Cardiac muscle cell (in vitro differentiated cells and primary cell): ENCODE measurements around the gene KRTAP10-6. TPM values are rescaled to one million over a fixed set of nuclear protein-coding genes. Genes with fewer than 3 reads are reported as not detected.
"Not testable (repeated sequence)": the region's sequence is repeated elsewhere in the genome, so short reads cannot be mapped to it uniquely, and the experiment has no call there.

Experiments used
- DNase-seq, 2 donors: peaks; one replicate each; pipeline versions ENCODE4 v3.0.0 to v3.0.0-alpha.2; 2010 to 2017; ENCODE audit warnings: low read depth in 1 of 2, low spot score in 1 of 2
- H3K27ac ChIP-seq: fragments of 200-600 bp; sonication (generic); 2 replicates; pipeline ENCODE4 v1.5.1; 2016
- H3K27me3 ChIP-seq: fragments of 200-600 bp; sonication (generic); 2 replicates; pipeline ENCODE4 v1.6.0; 2016; ENCODE audit warnings: control low read depth
- H3K36me3 ChIP-seq: fragments of 200-600 bp; sonication (generic); 2 replicates; pipeline ENCODE4 v1.5.1; 2016; ENCODE audit warnings: control low read depth
- H3K4me1 ChIP-seq: fragments of 200-600 bp; sonication (generic); 2 replicates; pipeline ENCODE4 v1.8.1; 2017; ENCODE audit warnings: low read depth, mild to moderate bottlenecking, mixed run types
- H3K4me3 ChIP-seq: fragments of 200-600 bp; sonication (generic); 2 replicates; pipeline ENCODE4 v1.5.1; 2016; ENCODE audit warnings: mild to moderate bottlenecking
- H3K9me3 ChIP-seq: fragments of 200-600 bp; sonication (generic); 2 replicates; pipeline ENCODE4 v1.5.1; 2017; ENCODE audit warnings: low read depth, mild to moderate bottlenecking, control low read depth
- polyA plus RNA-seq: library from polyadenylated mRNA; unstranded; fragments of >200 nt; fragmentation: Nextera tagmentation; extraction: Ambion mirVana; gene quantifications from 2 replicates; pipeline ENCODE4 v1.2.1, GENCODE V29; 2016
- total RNA-seq: library from RNA; depleted of rRNA; stranded (reverse); fragments of >200 nt; gene quantifications from 2 replicates; pipeline ENCODE4 v1.2.3, GENCODE V29; 2016
- TF ChIP-seq, protein P1 (sequence below): IDR thresholded peaks from 2 replicates; pipeline ENCODE4 v1.5.1; 2012; ENCODE audit warnings: low read depth, mild to moderate bottlenecking, low read length

KRTAP10-6 gene
- total and polyA plus RNA-seq, 2 experiments from 2014 or later: 0.29 TPM; not detected in 1

- H3K9me3 ChIP-seq: no peaks in the 10 kb centered on the region
- DNase-seq: no peak
- no peak overlapping the region for H3K4me3 ChIP-seq
- no peaks in the 10 kb centered on the region for H3K36me3 ChIP-seq
- no peak overlapping the region for H3K27ac ChIP-seq
- peaks cover 15% of the 10 kb centered on the region for H3K4me1 ChIP-seq
- TF ChIP-seq, protein P1, sequence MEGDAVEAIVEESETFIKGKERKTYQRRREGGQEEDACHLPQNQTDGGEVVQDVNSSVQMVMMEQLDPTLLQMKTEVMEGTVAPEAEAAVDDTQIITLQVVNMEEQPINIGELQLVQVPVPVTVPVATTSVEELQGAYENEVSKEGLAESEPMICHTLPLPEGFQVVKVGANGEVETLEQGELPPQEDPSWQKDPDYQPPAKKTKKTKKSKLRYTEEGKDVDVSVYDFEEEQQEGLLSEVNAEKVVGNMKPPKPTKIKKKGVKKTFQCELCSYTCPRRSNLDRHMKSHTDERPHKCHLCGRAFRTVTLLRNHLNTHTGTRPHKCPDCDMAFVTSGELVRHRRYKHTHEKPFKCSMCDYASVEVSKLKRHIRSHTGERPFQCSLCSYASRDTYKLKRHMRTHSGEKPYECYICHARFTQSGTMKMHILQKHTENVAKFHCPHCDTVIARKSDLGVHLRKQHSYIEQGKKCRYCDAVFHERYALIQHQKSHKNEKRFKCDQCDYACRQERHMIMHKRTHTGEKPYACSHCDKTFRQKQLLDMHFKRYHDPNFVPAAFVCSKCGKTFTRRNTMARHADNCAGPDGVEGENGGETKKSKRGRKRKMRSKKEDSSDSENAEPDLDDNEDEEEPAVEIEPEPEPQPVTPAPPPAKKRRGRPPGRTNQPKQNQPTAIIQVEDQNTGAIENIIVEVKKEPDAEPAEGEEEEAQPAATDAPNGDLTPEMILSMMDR: no peak
- H3K27me3 ChIP-seq: no peaks in the 10 kb centered on the region
Measured at GRCh38 chr21:44598061-44598460, 5.8 kb upstream of the KRTAP10-6 start.

DNA sequence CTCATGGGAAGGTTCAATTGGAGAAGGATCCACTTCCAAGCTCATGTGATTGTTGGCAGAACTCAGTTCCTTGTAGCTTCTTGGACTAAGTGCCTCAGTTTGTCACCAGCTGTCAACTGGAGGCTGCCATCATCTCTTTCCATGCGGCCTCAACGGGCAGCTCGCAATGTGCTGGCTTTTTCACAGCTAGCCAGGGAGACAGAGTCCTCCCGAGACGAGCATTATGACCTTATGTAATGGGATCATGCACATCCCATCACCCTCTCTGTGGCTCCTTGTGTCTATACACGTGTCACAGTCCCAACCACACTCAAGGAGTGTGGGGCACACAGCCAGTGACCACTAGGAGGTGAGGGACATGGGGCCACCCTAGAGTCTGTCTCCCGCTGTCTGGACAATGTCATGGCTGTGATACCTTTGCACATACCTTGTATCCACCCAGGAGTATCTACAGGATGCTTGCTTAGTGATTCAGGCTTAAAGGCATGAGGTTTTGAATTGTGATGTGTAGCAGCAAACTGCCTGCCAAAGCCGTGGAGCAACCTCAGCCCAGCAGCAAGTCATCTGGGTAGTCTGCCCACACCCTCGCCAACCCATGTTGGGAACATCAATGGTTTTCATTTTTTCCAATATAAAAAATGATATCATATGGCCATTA is 3.9 kb upstream of the KRTAP10-6 start:
- Histone ChIP-seq H3K36me3 (no peaks in the 10 kb centered on the region), H3K9me3 (no peaks in the 10 kb centered on the region), H3K27me3 (no peaks in the 10 kb centered on the region), H3K27ac (no peak overlapping the region), H3K4me1 (peaks cover 18% of the 10 kb centered on the region), H3K4me3 (no peak overlapping the region)
- TF ChIP-seq, protein P1: no peak
- no peak for DNase-seq

DNA sequence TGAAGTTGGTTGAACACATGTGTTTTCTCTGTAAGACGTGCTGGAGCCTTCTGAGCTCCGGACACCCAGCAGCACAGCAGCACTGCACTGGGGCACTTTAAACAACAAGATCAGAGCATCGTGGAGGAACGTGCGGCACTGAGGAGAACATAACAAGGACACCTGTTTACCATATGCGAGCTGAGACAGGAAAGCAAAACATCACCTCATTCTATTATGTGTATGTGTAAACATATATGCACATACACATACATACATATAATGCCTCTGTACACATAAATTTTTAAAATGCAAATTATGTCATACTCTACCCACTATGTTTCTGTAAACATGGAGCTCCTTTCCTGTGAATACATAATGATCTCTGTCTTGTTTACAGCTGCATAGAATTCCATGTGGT is 3.2 kb upstream of the KRTAP10-6 start:
- Histone ChIP-seq H3K4me3 (no peak overlapping the region), H3K27ac (no peak overlapping the region), H3K9me3 (no peaks in the 10 kb centered on the region), H3K27me3 (no peaks in the 10 kb centered on the region), H3K36me3 (no peaks in the 10 kb centered on the region), H3K4me1 (peaks cover 18% of the 10 kb centered on the region)
- no peak for DNase-seq
- TF ChIP-seq, protein P1: no peak

- Histone ChIP-seq H3K27ac (peak overlapping the region; percentile 64), H3K36me3 (no peaks in the 10 kb centered on the region), H3K4me1 (peaks cover 18% of the 10 kb centered on the region), H3K27me3 (no peaks in the 10 kb centered on the region), H3K4me3 (no peak overlapping the region), H3K9me3 (no peaks in the 10 kb centered on the region)
- TF ChIP-seq, protein P1: no peak
- DNase-seq: no peak
Measured at GRCh38 chr21:44594406-44594916, 2.2 kb upstream of the KRTAP10-6 start.

- Histone ChIP-seq H3K4me3 (no peak overlapping the region), H3K27ac (peak overlapping the region; percentile 64), H3K4me1 (peaks cover 18% of the 10 kb centered on the region), H3K9me3 (no peaks in the 10 kb centered on the region), H3K36me3 (no peaks in the 10 kb centered on the region), H3K27me3 (no peaks in the 10 kb centered on the region)
- DNase-seq: peak in 1 of 2 donors; percentile 40
- TF ChIP-seq, protein P1: no peak
Measured at GRCh38 chr21:44593598-44594405, 1.5 kb upstream of the KRTAP10-6 start.

- H3K4me3 ChIP-seq, H3K36me3 ChIP-seq, H3K27ac ChIP-seq, DNase-seq, H3K27me3 ChIP-seq, H3K9me3 ChIP-seq: not testable (repeated sequence)
- peaks cover 18% of the 10 kb centered on the region for H3K4me1 ChIP-seq
Measured at GRCh38 chr21:44591801-44592130, 539 bp downstream of the KRTAP10-6 start.

DNA sequence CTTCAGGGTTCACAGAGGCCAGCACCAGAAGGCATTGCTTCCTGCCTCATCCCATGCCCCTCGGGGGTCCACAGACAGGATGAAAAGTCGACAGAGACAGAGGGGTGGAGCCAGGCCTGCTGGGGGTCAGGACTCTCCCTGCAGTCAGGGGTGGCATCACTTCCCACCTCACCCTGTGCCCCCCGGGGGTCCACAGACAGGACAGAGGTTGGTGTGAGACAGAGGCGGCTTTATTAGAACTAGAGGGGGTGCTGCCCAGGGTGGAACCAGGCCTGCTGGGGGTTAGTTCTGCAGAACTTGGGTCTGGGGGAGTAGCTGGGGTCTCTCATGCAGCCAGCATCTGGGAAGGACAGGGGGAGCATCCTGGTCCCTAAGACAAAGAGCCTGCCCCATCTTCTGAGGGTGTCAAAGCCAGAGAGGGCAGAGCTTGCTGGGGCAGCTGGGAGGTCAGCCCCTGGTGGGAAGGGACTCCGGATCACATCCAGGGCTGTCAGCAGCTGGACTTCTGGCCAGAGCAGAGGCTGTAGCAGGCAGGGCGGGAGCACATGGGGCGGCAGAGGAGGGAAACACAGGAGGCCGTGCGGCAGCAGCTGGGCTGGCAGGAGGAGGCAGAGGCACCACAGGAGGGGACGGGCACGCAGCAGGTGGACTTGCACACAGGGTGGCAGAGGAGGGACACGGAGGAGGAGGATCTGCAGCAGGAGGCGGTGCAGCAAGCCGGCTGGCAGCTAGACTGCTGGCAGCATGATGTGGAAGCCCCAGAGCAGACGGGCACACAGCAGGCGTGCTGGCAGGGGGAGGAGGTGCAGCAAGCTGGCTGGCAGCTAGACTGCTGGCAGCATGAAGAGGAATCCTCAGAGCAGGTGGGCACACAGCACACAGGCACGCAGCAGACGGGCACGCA is 1.2 kb downstream of the KRTAP10-6 start:
- not testable (repeated sequence) for H3K4me3 ChIP-seq, H3K27me3 ChIP-seq, DNase-seq, H3K9me3 ChIP-seq, H3K36me3 ChIP-seq, H3K27ac ChIP-seq
- peaks cover 18% of the 10 kb centered on the region for H3K4me1 ChIP-seq
